Type B pancreatic cell (in vitro differentiated cells): ENCODE data around the gene APOB. TPM values are rescaled to one million over a fixed set of nuclear protein-coding genes. Genes with fewer than 3 reads are reported as not detected.

Experiments used
- DNase-seq: peaks from one replicate; pipeline ENCODE4 v3.0.0; 2021; ENCODE audit warnings: mixed read lengths; ENCODE audit not compliant: unreplicated experiment; ENCODE audit errors: extremely low spot score
- H3K27ac Mint-ChIP-seq: 2 replicates; pipeline ENCODE4 v1.8.0; 2021; ENCODE audit warnings: mild to moderate bottlenecking, mixed read lengths
- H3K27me3 Mint-ChIP-seq: 2 replicates; pipeline ENCODE4 v1.8.0; 2021; ENCODE audit warnings: mixed read lengths
- H3K36me3 Mint-ChIP-seq: 2 replicates; pipeline ENCODE4 v1.8.0; 2021; ENCODE audit warnings: mixed read lengths
- H3K4me1 Mint-ChIP-seq: one replicate; pipeline ENCODE4 v1.8.0; 2021; ENCODE audit warnings: mixed read lengths; ENCODE audit not compliant: unreplicated experiment
- H3K4me3 Mint-ChIP-seq: 2 replicates; pipeline ENCODE4 v1.8.0; 2021; ENCODE audit warnings: mild to moderate bottlenecking, mixed read lengths
- H3K9me3 Mint-ChIP-seq: 2 replicates; pipeline ENCODE4 v1.8.0; 2021; ENCODE audit warnings: mixed read lengths
- total RNA-seq: library from RNA; stranded (reverse); gene quantifications from 2 replicates; pipeline ENCODE4 v1.2.1, GENCODE V29; 2021; ENCODE audit warnings: low replicate concordance
- TF ChIP-seq, protein P1 (sequence below): fragments of 200-600 bp; sonication (generic); conservative IDR thresholded peaks from 2 replicates; pipeline ENCODE4 v1.5.0; 2021; ENCODE audit warnings: antibody characterized with exemption, mild to moderate bottlenecking

Gene APOB
- total RNA-seq, 1 donor from 2014 or later = 19.6 TPM

DNA sequence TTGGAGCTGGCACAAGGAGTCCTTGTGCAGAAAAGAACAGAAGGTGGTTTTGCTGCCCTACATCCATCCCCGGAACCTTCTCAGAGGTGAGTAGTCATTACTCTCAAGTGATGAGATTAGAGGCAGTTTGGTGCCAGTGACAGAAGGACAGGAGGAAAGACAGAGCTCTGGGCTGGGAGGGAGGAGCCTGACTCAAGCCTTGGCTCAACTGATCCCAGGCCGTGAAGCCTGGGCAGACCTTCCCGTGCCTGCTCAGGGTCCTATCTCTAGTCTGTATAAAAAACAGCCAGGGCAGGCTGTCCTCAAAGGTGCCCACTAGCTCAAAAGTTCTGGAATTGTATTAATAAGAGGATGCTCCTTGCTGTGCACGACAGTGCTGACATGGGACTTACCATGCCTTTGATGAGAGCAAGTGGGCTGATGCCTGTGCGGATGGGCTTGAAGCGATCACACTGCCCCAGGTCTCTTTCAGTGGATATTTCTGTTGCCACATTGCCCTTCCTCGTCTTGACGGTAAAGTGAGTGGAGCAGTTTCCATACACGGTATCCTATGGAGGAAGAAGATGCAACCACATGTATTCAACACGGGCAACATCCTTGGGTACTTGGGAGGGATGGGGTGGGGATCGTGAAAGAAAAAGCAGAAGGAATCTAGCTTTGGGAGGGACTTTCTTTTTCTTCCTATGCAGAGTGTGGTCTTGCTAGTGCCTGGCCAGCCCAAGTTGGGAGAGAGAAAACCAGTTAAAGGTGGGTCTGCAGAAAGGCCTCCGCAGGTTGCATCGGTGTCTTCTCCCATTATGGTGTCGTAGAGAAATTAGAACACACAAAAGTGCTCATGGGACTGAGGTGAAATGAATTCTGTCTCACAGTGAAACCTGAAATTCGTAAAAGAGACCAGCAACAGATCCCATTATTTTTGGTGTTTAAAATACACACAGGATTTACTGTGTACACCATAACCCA lies 6.9 kb downstream of the APOB start:
- no peaks in the 10 kb centered on the region for H3K9me3 Mint-ChIP-seq
- TF ChIP-seq, protein P1, sequence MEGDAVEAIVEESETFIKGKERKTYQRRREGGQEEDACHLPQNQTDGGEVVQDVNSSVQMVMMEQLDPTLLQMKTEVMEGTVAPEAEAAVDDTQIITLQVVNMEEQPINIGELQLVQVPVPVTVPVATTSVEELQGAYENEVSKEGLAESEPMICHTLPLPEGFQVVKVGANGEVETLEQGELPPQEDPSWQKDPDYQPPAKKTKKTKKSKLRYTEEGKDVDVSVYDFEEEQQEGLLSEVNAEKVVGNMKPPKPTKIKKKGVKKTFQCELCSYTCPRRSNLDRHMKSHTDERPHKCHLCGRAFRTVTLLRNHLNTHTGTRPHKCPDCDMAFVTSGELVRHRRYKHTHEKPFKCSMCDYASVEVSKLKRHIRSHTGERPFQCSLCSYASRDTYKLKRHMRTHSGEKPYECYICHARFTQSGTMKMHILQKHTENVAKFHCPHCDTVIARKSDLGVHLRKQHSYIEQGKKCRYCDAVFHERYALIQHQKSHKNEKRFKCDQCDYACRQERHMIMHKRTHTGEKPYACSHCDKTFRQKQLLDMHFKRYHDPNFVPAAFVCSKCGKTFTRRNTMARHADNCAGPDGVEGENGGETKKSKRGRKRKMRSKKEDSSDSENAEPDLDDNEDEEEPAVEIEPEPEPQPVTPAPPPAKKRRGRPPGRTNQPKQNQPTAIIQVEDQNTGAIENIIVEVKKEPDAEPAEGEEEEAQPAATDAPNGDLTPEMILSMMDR = no peak
- no peak for DNase-seq
- no peak overlapping the region for H3K27ac Mint-ChIP-seq
- H3K27me3 Mint-ChIP-seq = peaks cover 22% of the 10 kb centered on the region
- H3K4me3 Mint-ChIP-seq = no peak overlapping the region
- no peaks in the 10 kb centered on the region for H3K4me1 Mint-ChIP-seq
- no peaks in the 10 kb centered on the region for H3K36me3 Mint-ChIP-seq

DNA sequence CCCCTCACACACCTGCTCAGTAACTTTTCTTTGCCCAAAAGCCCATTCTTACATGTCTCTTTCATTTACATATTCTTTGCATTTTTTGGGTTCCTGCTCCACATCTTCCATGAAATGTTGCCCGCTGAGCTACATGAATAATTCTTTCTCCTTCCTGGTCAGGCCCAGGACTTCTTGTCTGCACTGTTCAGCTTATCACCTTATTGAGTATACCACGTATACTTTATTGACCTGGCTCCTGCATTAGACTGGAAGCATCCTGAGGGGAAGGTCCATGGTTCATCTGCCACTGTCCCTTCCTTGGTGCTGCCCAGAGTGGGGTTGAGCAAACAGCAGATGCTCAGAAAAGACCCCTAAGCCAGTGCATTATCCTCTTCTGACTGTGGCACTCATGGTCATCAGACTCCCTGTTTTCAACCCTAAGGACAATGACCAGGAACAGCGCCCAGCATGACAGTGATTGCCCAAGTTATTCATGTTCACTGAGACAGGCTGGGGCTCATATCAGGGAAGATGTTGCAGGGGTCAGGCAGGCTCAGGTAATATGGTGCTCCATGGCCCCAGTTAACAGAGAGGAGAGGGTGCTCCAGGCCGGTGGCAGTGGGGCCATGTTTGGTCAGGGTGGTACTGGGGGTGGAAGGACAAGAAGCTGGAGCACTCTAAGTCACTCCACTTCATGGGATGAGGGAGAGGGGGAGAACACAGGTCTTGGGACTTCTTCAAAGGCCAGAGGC lies 7.7 kb downstream of the APOB start:
- TF ChIP-seq, protein P1 = no peak
- H3K9me3 Mint-ChIP-seq = no peaks in the 10 kb centered on the region
- no peaks in the 10 kb centered on the region for H3K36me3 Mint-ChIP-seq
- H3K4me3 Mint-ChIP-seq = no peak overlapping the region
- no peaks in the 10 kb centered on the region for H3K4me1 Mint-ChIP-seq
- no peak overlapping the region for H3K27ac Mint-ChIP-seq
- H3K27me3 Mint-ChIP-seq = peaks cover 17% of the 10 kb centered on the region
- DNase-seq = no peak

DNA sequence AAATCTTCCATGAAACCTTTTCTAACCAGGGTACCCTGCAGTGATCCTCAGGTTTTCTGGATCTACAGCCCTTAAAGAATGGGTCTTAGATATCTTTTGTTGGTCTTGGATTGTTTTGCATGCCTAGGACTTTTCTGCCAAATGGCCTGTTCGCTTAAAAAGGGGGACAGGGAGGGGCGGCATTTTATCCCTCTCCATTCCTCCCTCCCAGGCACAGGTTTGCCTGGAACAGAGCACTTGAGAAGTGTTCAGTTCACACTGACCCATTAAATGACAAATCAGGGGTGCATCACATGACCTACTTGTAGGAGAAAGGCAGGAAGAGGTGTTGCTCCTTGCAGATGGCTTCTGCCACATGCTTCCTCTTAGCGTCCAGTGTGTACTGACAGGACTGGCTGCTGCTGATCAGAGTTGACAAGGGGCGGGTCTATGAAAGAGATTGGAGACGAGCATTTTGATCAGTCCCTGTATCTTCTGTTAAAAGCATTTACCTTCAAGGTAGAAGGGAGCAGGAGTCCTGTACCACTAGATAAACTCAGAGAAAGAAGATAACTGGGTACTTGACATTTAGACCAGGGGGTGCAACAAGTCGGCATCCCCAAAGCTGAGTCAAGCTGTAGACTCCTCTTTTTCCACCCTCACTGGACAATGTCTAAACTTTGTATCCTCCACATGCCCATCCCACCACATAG lies 8.4 kb downstream of the APOB start:
- H3K36me3 Mint-ChIP-seq = no peaks in the 10 kb centered on the region
- no peaks in the 10 kb centered on the region for H3K9me3 Mint-ChIP-seq
- H3K4me1 Mint-ChIP-seq = no peaks in the 10 kb centered on the region
- DNase-seq = no peak
- TF ChIP-seq, protein P1 = no peak
- H3K27me3 Mint-ChIP-seq = peaks cover 17% of the 10 kb centered on the region
- H3K4me3 Mint-ChIP-seq = no peak overlapping the region
- H3K27ac Mint-ChIP-seq = no peak overlapping the region

DNA sequence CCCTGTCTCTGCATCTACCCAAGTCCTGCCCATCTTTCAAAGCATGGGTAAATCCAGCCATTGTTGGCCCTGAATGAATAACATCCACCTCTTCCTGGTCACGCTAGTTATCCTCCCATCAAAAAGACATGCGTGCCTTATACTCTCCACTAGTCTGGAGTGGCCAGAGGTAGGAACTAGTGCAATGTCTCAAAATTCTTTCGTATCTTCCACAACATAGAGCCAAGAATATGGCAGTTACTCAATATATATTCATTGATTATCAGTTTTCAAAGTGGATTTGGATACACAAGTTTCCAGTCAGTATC lies 8.9 kb downstream of the APOB start:
- Mint-ChIP-seq H3K27ac (no peak overlapping the region), H3K9me3 (no peaks in the 10 kb centered on the region), H3K27me3 (peaks cover 15% of the 10 kb centered on the region), H3K4me3 (no peak overlapping the region), H3K36me3 (no peaks in the 10 kb centered on the region), H3K4me1 (no peaks in the 10 kb centered on the region)
- TF ChIP-seq, protein P1 = no peak
- DNase-seq = no peak

DNA sequence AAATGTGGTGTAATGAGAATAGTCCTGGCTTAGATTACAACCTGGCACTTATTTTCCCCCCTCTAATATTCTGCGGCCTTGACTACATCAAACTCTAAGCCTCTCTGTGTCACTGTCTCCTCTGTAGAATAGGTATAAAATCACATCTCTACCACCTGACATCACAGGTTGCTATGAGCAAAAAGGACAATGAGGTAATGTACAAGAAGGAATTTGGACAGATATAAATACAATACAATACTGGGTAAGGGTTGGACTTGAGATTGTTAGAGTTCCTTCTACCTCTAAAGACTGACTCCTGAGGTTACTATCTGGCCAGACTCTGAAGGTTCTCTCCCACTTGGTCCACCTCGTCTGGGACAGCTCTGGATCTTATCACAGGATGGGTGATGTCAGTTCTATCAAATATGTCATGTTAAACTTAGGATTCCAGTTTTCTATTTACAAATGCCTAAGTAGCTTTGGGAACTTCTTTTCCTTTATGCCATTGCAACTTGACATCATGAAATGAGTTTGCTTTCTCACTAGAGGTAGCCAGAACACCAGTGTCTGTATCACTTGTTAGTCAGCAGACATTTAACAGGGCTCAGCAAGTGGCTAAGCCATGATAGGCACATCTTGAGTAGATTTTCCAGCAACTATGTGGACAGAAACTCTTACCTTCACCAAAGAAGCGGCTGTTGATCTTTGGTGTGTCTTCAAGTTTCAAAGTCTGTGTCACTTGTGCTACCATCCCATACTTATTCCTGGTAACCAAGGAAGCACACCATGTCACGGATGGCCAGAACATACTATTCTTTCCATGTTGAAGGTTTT lies 9.5 kb downstream of the APOB start:
- no peak for DNase-seq
- H3K27ac Mint-ChIP-seq = no peak overlapping the region
- TF ChIP-seq, protein P1 = no peak
- H3K4me3 Mint-ChIP-seq = no peak overlapping the region
- no peaks in the 10 kb centered on the region for H3K36me3 Mint-ChIP-seq
- H3K4me1 Mint-ChIP-seq = no peaks in the 10 kb centered on the region
- H3K27me3 Mint-ChIP-seq = peaks cover 12% of the 10 kb centered on the region
- no peaks in the 10 kb centered on the region for H3K9me3 Mint-ChIP-seq
